GM23248 (cell line): Measurements from ENCODE around the gene OPRL1. TPM values are rescaled to one million over a fixed set of nuclear protein-coding genes. Genes with fewer than 3 reads are reported as not detected.
"Not testable (repeated sequence)": the region's sequence is repeated elsewhere in the genome, so short reads cannot be mapped to it uniquely, and the experiment has no call there.

Source experiments
- DNase-seq: peaks from one replicate; pipeline ENCODE4 v3.0.0-alpha.2; 2015
- H2AFZ ChIP-seq: fragments of 200-600 bp; sonication (generic); 2 replicates; pipeline ENCODE4 v1.6.1; 2016; ENCODE audit warnings: antibody characterized with exemption
- H3F3A ChIP-seq: fragments of 200-600 bp; sonication (generic); 2 replicates; pipeline ENCODE4 v1.6.1; 2016; ENCODE audit warnings: mild to moderate bottlenecking, antibody characterized with exemption, mixed run types; ENCODE audit not compliant: insufficient read depth
- H3K27ac ChIP-seq: fragments of 200-600 bp; sonication (generic); 2 replicates; pipeline ENCODE4 v1.5.1; 2016; ENCODE audit warnings: mild to moderate bottlenecking
- H3K27me3 ChIP-seq: fragments of 200-600 bp; sonication (generic); replicated peaks from 2 replicates; pipeline ENCODE4 v1.6.1; 2016; ENCODE audit warnings: mild to moderate bottlenecking; ENCODE audit not compliant: insufficient read depth
- H3K36me3 ChIP-seq: fragments of 200-600 bp; sonication (generic); 2 replicates; pipeline ENCODE4 v1.6.1; 2016; ENCODE audit warnings: low read depth, mild to moderate bottlenecking
- H3K4me1 ChIP-seq: fragments of 200-600 bp; sonication (generic); 2 replicates; pipeline ENCODE4 v1.6.1; 2016; ENCODE audit warnings: mild to moderate bottlenecking; ENCODE audit not compliant: insufficient read depth
- H3K4me2 ChIP-seq: fragments of 200-600 bp; sonication (generic); one replicate; pipeline ENCODE4 v1.6.1; 2016; ENCODE audit warnings: mild to moderate bottlenecking; ENCODE audit not compliant: unreplicated experiment
- H3K4me3 ChIP-seq: fragments of 200-600 bp; sonication (generic); 2 replicates; pipeline ENCODE4 v1.5.1; 2016; ENCODE audit warnings: mild to moderate bottlenecking
- H3K79me2 ChIP-seq: fragments of 200-600 bp; sonication (generic); 2 replicates; pipeline ENCODE4 v1.6.1; 2016; ENCODE audit warnings: mild to moderate bottlenecking; ENCODE audit not compliant: insufficient read depth
- H3K9ac ChIP-seq: fragments of 200-600 bp; sonication (generic); 2 replicates; pipeline ENCODE4 v1.6.1; 2016; ENCODE audit warnings: mild to moderate bottlenecking
- H3K9me2 ChIP-seq: fragments of 200-600 bp; sonication (generic); 2 replicates; pipeline ENCODE4 v1.6.1; 2016; ENCODE audit warnings: mixed run types, mild to moderate bottlenecking, moderate library complexity; ENCODE audit not compliant: insufficient read depth
- H3K9me3 ChIP-seq: fragments of 200-600 bp; sonication (generic); one replicate; pipeline ENCODE4 v1.6.1; 2017; ENCODE audit warnings: low read depth
- H4K20me1 ChIP-seq: fragments of 200-600 bp; sonication (generic); 2 replicates; pipeline ENCODE4 v1.6.0; 2016; ENCODE audit not compliant: insufficient read depth
- EZH2 ChIP-seq: fragments of 200-600 bp; sonication (generic); IDR thresholded peaks from 2 replicates; pipeline ENCODE4 v1.6.1; 2018; ENCODE audit warnings: antibody characterized with exemption, mild to moderate bottlenecking; ENCODE audit not compliant: insufficient read depth, poor library complexity, severe bottlenecking
- EZH2phosphoT487 ChIP-seq: fragments of 200-600 bp; sonication (generic); IDR thresholded peaks from 2 replicates; pipeline ENCODE4 v1.6.1; 2018; ENCODE audit warnings: antibody characterized with exemption, moderate library complexity, mild to moderate bottlenecking, low read depth; ENCODE audit not compliant: insufficient read depth
- WGBS, 2 experiments: methylation state at CpG; one replicate each; pipeline ENCODE4 v1.1.6; 2015 to 2017; ENCODE audit warnings: low lambda C conversion rate in 2 of 2, low coverage in 1 of 2; ENCODE audit errors: missing lambda C conversion rate in 2 of 2; 5-methylcytosine and 5-hydroxymethylcytosine counted together
- in situ Hi-C: fragments of 300-500 bp; cut with MboI; formaldehyde crosslinking; loops from 2 replicates; pipeline ENCODE4 v1.15.0; 2020
- polyA plus RNA-seq: library from polyadenylated mRNA; unstranded; fragments of >200 nt; fragmentation: Nextera tagmentation; extraction: Ambion mirVana; gene quantifications from 2 replicates; pipeline ENCODE4 v1.2.1, GENCODE V29; 2016
- total RNA-seq: library from RNA; depleted of rRNA; stranded (reverse); fragments of >200 nt; shearing (Covaris generic); gene quantifications from 2 replicates; pipeline ENCODE4 v1.2.3, GENCODE V29; 2014

Gene OPRL1
- total and polyA plus RNA-seq, 2 experiments from 2014 or later = 0.35 to 0.86 TPM

GRCh38 chr20:64129146-64129782, 49.4 kb downstream of the OPRL1 start:
- H3K27ac ChIP-seq = no peak overlapping the region
- H3K9me3 ChIP-seq = no peaks in the 10 kb centered on the region
- H3K36me3 ChIP-seq = no peaks in the 10 kb centered on the region
- in situ Hi-C loops = no loop called here
- DNase-seq = no peak
- no peaks in the 10 kb centered on the region for H3K9me2 ChIP-seq
- no peaks in the 10 kb centered on the region for H3K4me1 ChIP-seq
- 61 to 63% methylated on average over 11 of the region's 11 CpGs for WGBS, 2 experiments
- H3F3A ChIP-seq = no peaks in the 10 kb centered on the region
- peaks cover 23% of the 10 kb centered on the region for H3K27me3 ChIP-seq
- TF ChIP-seq EZH2phosphoT487 (no peak), EZH2 (no peak)
- no peak overlapping the region for H3K4me3 ChIP-seq
- no peak overlapping the region for H3K9ac ChIP-seq
- no peaks in the 10 kb centered on the region for H4K20me1 ChIP-seq
- H2AFZ ChIP-seq = no peak overlapping the region
- H3K4me2 ChIP-seq = no peak overlapping the region
- H3K79me2 ChIP-seq = no peaks in the 10 kb centered on the region

- Histone ChIP-seq H4K20me1 (no peaks in the 10 kb centered on the region), H3K9ac (no peak overlapping the region), H3K9me2 (no peaks in the 10 kb centered on the region), H3K27me3 (peaks cover 14% of the 10 kb centered on the region), H3K4me3 (no peak overlapping the region), H3K4me2 (no peak overlapping the region), H3K27ac (no peak overlapping the region), H3K4me1 (no peaks in the 10 kb centered on the region), H3K36me3 (no peaks in the 10 kb centered on the region), H3F3A (no peaks in the 10 kb centered on the region), H3K9me3 (no peaks in the 10 kb centered on the region), H2AFZ (no peak overlapping the region), H3K79me2 (no peaks in the 10 kb centered on the region)
- no peak for TF ChIP-seq EZH2phosphoT487
- TF ChIP-seq EZH2 = no peak
- in situ Hi-C loops = no loop called here
- no peak for DNase-seq
- 34 to 43% methylated on average over 5 of the region's 5 CpGs for WGBS, 2 experiments
Observed at GRCh38 chr20:64130271-64130670, 50.4 kb downstream of the OPRL1 start.

GRCh38 chr20:64130876-64131275, 51.0 kb downstream of the OPRL1 start:
- WGBS, 2 experiments = 72 to 82% methylated on average over 10 of the region's 10 CpGs
- H3K27ac ChIP-seq = no peak overlapping the region

GRCh38 chr20:64131406-64131805, 51.5 kb downstream of the OPRL1 start:
- no peak overlapping the region for H3K4me2 ChIP-seq
- no peaks in the 10 kb centered on the region for H3K4me1 ChIP-seq
- H3K4me3 ChIP-seq = no peak overlapping the region
- TF ChIP-seq EZH2 = no peak
- no peak for TF ChIP-seq EZH2phosphoT487
- peak; percentile 27 for DNase-seq
- no peak overlapping the region for H2AFZ ChIP-seq
- no peaks in the 10 kb centered on the region for H3K9me3 ChIP-seq
- H3K27me3 ChIP-seq = peaks cover 14% of the 10 kb centered on the region
- H3K27ac ChIP-seq = no peak overlapping the region
- H3K79me2 ChIP-seq = no peaks in the 10 kb centered on the region
- no peaks in the 10 kb centered on the region for H3F3A ChIP-seq
- in situ Hi-C loops = no loop called here
- no peaks in the 10 kb centered on the region for H4K20me1 ChIP-seq
- no peaks in the 10 kb centered on the region for H3K9me2 ChIP-seq
- H3K36me3 ChIP-seq = no peaks in the 10 kb centered on the region
- H3K9ac ChIP-seq = no peak overlapping the region
- WGBS, 2 experiments = 58 to 69% methylated on average over 4 of the region's 4 CpGs

More at GRCh38 chr20:64130876-64131275, 51.0 kb downstream of the OPRL1 start:
- Histone ChIP-seq H3K9ac (no peak overlapping the region), H3K9me2 (no peaks in the 10 kb centered on the region), H3K36me3 (no peaks in the 10 kb centered on the region), H3F3A (no peaks in the 10 kb centered on the region), H4K20me1 (no peaks in the 10 kb centered on the region), H3K27me3 (peaks cover 14% of the 10 kb centered on the region), H2AFZ (no peak overlapping the region), H3K4me2 (no peak overlapping the region), H3K9me3 (no peaks in the 10 kb centered on the region), H3K4me3 (no peak overlapping the region), H3K79me2 (no peaks in the 10 kb centered on the region), H3K4me1 (no peaks in the 10 kb centered on the region)
- DNase-seq = no peak
- no peak for TF ChIP-seq EZH2
- no peak for TF ChIP-seq EZH2phosphoT487
- in situ Hi-C loops = no loop called here

GRCh38 chr20:64133951-64134407, 54.1 kb downstream of the OPRL1 start:
- no peak overlapping the region for H2AFZ ChIP-seq

GRCh38 chr20:64134744-64135143, 54.9 kb downstream of the OPRL1 start:
- H3K9me3 ChIP-seq, H3K9ac ChIP-seq, H3K27me3 ChIP-seq, H3K4me3 ChIP-seq, H3K79me2 ChIP-seq, H3K27ac ChIP-seq, H2AFZ ChIP-seq, in situ Hi-C loops, H4K20me1 ChIP-seq, H3K4me2 ChIP-seq, H3F3A ChIP-seq, DNase-seq, H3K9me2 ChIP-seq, H3K36me3 ChIP-seq, H3K4me1 ChIP-seq: not testable (repeated sequence)
- 42 to 54% methylated on average over 14 to 20 of the region's 20 CpGs for WGBS, 2 experiments

More at GRCh38 chr20:64133951-64134407, 54.1 kb downstream of the OPRL1 start:
- H3F3A ChIP-seq = no peaks in the 10 kb centered on the region
- whole genome bisulfite sequencing, 2 experiments = 38 to 41% methylated on average over 8 of the region's 8 CpGs
- no peak for DNase-seq
- peaks cover 1% of the 10 kb centered on the region; the same call in 1 of the 2 replicates for H3K27me3 ChIP-seq
- H3K9me3 ChIP-seq = no peaks in the 10 kb centered on the region
- H3K4me1 ChIP-seq = no peaks in the 10 kb centered on the region
- no peaks in the 10 kb centered on the region for H3K9me2 ChIP-seq
- in situ Hi-C loops = no loop called here
- no peaks in the 10 kb centered on the region for H3K79me2 ChIP-seq
- no peak overlapping the region for H3K27ac ChIP-seq
- TF ChIP-seq EZH2phosphoT487 (no peak), EZH2 (no peak)
- H3K36me3 ChIP-seq = no peaks in the 10 kb centered on the region
- H4K20me1 ChIP-seq = no peaks in the 10 kb centered on the region
- H3K9ac ChIP-seq = no peak overlapping the region
- H3K4me3 ChIP-seq = no peak overlapping the region
- H3K4me2 ChIP-seq = no peak overlapping the region
